Measurements from ENCODE around the gene AMIGO2.
"Not testable (repeated sequence)": the region's sequence is repeated elsewhere in the genome, so short reads cannot be mapped to it uniquely, and the experiment has no call there.

AMIGO2 gene

DNA sequence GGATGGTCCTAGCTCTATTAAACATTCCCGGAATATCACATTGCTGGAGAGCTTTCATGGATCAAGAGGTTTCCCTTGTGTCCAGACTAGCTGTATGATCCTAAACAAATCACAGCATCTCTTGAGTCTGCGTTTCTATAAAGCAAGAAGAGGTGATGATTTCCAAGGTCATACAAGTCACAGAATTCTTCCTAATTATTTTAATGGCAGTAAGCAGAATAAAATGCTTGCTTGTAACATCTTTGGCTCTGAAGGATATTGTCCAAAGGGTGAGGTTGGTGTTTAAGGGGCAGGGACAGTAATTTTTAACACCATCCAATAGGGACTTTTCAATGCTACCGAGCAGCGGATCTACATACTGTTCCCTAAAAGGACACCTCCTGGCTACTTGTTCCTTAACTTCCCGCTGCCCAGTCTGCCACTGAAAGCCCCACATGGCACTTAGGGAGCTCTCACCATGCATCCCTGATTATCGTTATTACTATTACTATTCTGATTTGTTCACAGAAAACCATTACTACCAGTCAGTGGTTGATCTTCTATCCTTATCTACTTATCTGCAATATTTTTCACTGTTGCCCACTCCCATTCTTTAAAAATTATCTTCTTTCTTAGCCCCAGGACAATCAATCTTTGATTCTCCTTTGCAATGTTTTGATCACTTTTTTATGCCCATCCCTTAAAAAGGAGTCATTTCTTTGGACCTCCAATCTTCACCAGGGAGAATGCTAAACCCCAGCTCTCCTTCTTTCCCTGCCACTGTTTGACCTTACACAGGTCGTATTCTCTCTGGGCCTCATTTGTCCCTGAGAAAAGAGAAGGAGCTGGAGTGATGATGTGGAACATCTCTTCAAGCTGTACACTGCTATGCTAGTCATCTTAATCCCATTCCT is 4.3 kb downstream of the AMIGO2 start:
- no peak for DNase-seq (ENCODE audit: low read depth in 1 of 2, low spot score in 1 of 2)

GRCh38 chr12:47074757-47075156 is 5.0 kb downstream of the AMIGO2 start:
- DNase-seq (ENCODE audit: low read depth in 1 of 2, low spot score in 1 of 2) = no peak

DNA sequence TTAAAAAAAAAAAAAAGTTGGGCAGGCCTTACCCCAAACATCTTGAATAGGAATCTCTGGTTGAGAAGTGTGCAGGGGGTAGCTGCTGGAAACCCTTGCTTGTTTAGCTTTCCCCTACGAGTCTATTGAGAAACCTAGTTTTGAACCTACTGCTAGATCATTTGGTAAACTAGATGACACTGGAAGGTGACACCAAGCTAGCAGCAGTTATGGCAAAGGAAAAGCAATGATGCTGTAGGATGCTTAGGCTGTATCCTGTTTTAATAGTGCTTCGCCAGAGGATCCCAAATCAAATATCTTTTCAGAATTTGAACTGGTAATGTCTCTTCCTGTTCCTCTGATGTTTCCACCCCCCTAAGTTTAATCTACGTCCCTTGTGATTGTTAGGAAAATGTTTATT is 5.8 kb downstream of the AMIGO2 start:
- DNase-seq (ENCODE audit: low read depth in 1 of 2, low spot score in 1 of 2) = no peak

DNA sequence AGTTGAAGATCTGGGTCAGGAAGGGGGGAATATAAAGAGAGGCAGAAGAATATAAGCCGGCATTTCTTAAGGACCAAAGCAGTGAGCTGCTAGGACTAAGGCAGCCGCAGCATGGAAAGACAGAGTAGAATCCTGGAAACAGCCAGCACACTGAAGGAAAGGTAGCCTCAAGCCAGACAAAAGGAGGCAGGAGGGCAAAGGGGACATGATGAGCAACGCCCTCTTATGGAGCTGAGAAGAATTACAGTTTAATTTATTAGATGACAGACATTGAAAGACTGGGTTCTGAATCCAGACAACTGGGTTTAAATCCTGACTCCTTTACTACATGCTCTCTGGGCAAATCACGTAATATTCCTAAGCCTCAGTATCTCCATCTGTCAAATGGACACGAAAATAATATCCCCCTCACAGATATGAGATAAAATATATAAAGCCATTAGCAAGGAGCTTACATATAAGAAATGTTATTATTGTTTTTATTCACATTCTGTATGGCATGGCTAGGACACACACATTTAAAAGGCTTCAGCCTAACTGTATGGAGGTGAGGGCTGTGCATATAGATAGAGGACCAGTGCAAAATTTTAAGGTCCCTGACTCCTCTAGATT is 8.4 kb downstream of the AMIGO2 start:
- DNase-seq (ENCODE audit: low read depth in 1 of 2, low spot score in 1 of 2) = no peak

DNA sequence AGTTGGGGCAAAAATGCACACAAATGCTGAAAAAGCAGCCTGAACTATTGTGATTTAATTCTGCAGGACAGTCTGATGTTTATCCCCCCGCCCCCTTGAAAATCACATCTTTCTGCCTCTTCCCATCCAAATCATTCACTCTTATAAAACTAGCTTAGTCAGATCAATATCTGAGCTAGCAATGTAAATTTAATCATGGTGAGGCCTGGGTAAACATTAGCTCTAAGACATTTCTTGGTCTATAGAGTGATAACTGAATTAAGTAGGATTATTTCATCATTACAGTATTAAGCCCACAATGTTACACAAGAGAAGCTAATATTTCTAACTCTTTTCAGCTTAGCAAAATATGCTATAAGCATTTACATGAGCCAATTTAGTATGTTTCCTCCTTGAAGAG is 9.4 kb downstream of the AMIGO2 start:
- DNase-seq (ENCODE audit: low read depth in 1 of 2, low spot score in 1 of 2) = no peak

- no peak for DNase-seq (ENCODE audit: low read depth in 1 of 2, low spot score in 1 of 2)
Measured at GRCh38 chr12:47068539-47068938, 11.2 kb downstream of the AMIGO2 start.

- no peak for DNase-seq (ENCODE audit: low read depth in 1 of 2, low spot score in 1 of 2)
Measured at GRCh38 chr12:47067771-47068431, 11.9 kb downstream of the AMIGO2 start.

DNA sequence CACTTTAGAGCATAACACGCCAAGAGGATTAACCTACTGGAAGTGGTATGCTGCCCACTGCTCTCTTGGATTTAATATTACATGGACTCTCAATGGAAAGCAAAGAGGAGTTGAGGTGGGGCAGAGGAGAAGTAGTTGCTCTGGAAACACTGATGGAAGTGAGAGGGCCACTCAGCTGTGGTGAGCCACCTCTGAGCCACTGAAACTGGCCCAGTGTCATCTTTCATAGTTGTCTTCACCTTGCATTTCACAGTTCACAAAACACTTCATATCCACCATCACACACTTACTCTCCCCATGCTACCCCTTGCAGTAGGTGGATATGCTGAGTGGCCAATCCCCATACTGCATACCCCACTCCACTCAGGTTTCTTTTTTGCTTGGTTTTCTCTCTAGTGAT is 12.6 kb downstream of the AMIGO2 start:
- DNase-seq (ENCODE audit: low read depth in 1 of 2, low spot score in 1 of 2) = no peak

GRCh38 chr12:47066278-47067025 is 13.3 kb downstream of the AMIGO2 start:
- no peak for DNase-seq (ENCODE audit: low read depth in 1 of 2, low spot score in 1 of 2)

DNA sequence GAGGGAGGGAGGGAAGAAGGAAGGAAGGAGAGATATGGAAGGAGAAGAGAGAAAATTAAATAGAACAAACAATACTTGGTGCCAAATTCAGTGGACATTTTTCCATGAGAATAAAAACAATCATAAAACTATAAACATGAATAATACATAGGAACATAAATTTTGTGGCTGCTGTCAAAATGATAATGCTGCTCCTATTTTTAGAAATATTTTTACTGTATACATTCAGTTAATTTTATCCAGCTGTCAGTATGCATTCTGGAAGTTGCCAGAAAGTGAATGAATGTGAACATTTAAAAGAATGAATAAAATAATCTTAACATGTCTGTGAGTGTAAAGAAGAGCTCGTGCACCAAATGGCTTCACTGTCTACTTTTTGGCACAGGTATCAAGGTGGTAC is 14.2 kb downstream of the AMIGO2 start:
- DNase-seq (ENCODE audit: low read depth in 1 of 2, low spot score in 1 of 2) = no peak

- DNase-seq (ENCODE audit: low read depth in 1 of 2, low spot score in 1 of 2) = not testable (repeated sequence)
Measured at GRCh38 chr12:47058640-47059039, 21.1 kb downstream of the AMIGO2 start.

DNA sequence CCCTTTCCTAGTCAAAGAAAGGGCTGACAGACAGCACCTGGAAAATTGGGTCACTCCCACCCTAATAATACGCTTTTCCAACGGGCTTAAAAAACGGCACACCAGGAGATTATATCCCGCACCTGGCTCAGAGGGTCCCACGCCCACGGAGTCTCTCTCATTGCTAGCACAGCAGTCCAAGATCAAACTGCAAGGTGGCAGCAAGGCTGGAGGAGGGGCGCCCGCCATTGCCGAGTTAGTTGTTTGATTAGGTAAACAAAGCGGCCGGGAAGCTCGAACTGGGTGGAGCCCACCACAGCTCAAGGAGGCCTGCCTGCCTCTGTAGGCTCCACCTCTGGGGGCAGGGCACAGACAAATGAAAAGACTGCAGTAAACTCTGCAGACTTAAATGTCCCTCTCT is 22.8 kb downstream of the AMIGO2 start:
- DNase-seq (ENCODE audit: low read depth in 1 of 2, low spot score in 1 of 2) = not testable (repeated sequence)

GRCh38 chr12:47055856-47056255 is 23.9 kb downstream of the AMIGO2 start:
- not testable (repeated sequence) for DNase-seq (ENCODE audit: low read depth in 1 of 2, low spot score in 1 of 2)

DNA sequence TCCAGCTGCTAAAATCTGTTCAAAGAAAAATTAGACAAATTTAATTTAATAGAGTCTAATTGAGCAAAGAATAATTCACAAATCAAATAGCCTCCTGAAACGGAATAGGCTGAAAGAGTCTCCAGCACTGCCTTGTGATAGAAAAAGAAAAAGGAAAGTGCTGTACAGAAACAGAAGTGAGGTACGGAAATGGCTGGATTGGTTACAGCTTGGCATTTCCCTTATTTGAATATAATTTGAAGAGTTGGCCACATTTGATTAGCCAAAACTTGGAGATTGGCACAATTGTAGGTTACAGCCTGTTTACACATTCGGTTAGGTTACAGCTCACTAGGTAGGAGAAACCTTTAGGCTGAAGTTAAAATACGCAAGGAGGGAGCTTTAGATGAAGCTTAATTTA is 25.1 kb downstream of the AMIGO2 start:
- no peak for DNase-seq (ENCODE audit: low read depth in 1 of 2, low spot score in 1 of 2)

- DNase-seq (ENCODE audit: low read depth in 1 of 2, low spot score in 1 of 2) = no peak
Measured at GRCh38 chr12:47053961-47054360, 25.8 kb downstream of the AMIGO2 start.

DNA sequence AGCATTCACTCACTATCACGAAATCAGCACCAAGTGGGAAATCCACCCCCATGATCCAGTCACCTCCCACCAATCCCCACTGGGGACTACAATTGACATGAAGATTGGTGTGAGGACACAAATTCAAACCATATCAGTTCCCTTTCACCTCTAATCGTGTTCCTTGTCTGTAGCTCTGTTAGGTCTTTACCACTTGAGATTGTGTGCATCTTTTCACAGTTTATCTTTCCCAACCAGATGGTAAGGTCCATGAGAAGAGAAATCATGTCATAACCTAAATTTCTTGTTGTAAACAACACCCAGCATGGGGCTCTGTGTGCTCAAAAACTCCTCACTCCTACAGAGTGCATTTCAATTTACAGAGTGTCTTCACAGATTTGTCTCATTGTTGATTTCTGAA is 27.5 kb downstream of the AMIGO2 start:
- no peak for DNase-seq (ENCODE audit: low read depth in 1 of 2, low spot score in 1 of 2)

- not testable (repeated sequence) for DNase-seq (ENCODE audit: low read depth in 1 of 2, low spot score in 1 of 2)
Measured at GRCh38 chr12:47051291-47051690, 28.5 kb downstream of the AMIGO2 start.

- no peak for DNase-seq (ENCODE audit: low read depth in 1 of 2, low spot score in 1 of 2)
Measured at GRCh38 chr12:47048541-47048940, 31.2 kb downstream of the AMIGO2 start.

DNA sequence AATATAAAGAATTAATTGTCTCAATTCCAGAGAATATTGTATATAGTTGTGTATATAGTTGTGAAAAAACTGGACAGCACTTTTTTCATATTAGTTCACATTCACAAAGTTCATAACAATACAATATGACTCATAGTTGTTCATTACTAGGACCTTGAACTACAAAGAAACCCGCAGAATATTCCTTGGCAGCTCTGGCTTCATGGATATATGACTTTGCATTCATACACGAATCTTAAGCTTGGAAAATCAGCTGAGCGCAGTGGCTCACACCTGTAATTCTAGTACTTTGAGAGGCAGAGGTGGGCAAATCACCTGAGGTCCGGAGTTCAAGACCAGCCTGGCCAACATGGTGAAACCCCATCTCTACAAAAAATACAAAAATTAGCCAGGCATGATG is 38.4 kb downstream of the AMIGO2 start:
- no peak for DNase-seq (ENCODE audit: low read depth in 1 of 2, low spot score in 1 of 2)

- DNase-seq (ENCODE audit: low read depth in 1 of 2, low spot score in 1 of 2) = no peak
Measured at GRCh38 chr12:47039756-47040155, 40.0 kb downstream of the AMIGO2 start.

DNA sequence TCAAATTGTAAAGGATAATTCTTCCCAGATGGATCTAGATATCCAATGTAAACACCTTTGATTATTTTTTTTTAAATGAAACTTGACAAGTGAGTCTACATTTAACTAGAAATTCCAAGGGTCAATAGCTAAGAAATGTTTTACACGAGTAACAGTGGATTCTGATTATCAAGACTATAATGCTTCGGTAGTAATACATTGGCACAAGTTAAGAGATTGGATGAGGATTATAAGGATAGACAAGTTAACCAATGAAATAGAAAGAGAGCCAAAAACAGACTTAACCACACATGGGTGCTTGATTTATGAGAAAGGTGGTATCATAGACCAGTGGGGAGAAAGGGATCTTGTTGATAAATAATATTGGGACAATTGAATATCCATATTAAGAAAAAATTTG is 40.7 kb downstream of the AMIGO2 start:
- DNase-seq (ENCODE audit: low read depth in 1 of 2, low spot score in 1 of 2) = no peak
